Lung (tissue), 12 donors: ENCODE measurements around the gene LDLRAD4. TPM values are rescaled to one million over a fixed set of nuclear protein-coding genes. Genes with fewer than 3 reads are reported as not detected.

Source experiments
- ATAC-seq: fragments of 200-7000 bp; cut with Tn5 transposase; one replicate; pipeline ENCODE4 v1.9.1; 2020; ENCODE audit warnings: moderate number of reproducible peaks; ENCODE audit not compliant: insufficient read depth, low FRiP score
- DNase-seq, 3 donors: peaks; one replicate each; pipeline ENCODE4 v3.0.0-alpha.2; 2013 to 2017
- H3K27ac ChIP-seq, 2 donors: one replicate each; pipeline ENCODE4 v1.5.1; 2013; ENCODE audit warnings: mild to moderate bottlenecking in 2 of 2, moderate library complexity in 2 of 2, control low read depth in 1 of 2, inconsistent platforms in 1 of 2, low read depth in 1 of 2, low read length in 1 of 2
- H3K27me3 ChIP-seq, 3 donors: one replicate each; pipeline ENCODE4 v1.5.1; 2013; ENCODE audit warnings: low read length in 2 of 3; ENCODE audit not compliant: control insufficient read depth in 3 of 3, insufficient read depth in 3 of 3
- H3K36me3 ChIP-seq, 4 donors: one replicate each; pipeline ENCODE4 v1.5.1; 2013; ENCODE audit warnings: low read length in 4 of 4, mild to moderate bottlenecking in 1 of 4, moderate library complexity in 1 of 4; ENCODE audit not compliant: control insufficient read depth in 4 of 4, insufficient read depth in 4 of 4
- H3K4me1 ChIP-seq, 5 donors: one replicate each; pipeline ENCODE4 v1.5.1; 2013; ENCODE audit warnings: low read length in 5 of 5, mild to moderate bottlenecking in 2 of 5, moderate library complexity in 1 of 5; ENCODE audit not compliant: control insufficient read depth in 5 of 5, insufficient read depth in 5 of 5
- H3K4me3 ChIP-seq: one replicate; pipeline ENCODE4 v1.5.1; 2013; ENCODE audit warnings: mild to moderate bottlenecking, control low read depth, moderate library complexity
- H3K9ac ChIP-seq, 2 donors: one replicate each; pipeline ENCODE4 v1.5.1; 2013; ENCODE audit warnings: low read length in 2 of 2, control low read depth in 1 of 2; ENCODE audit not compliant: insufficient read depth in 1 of 2
- H3K9me3 ChIP-seq, 4 donors: one replicate each; pipeline ENCODE4 v1.5.1; 2013; ENCODE audit warnings: low read length in 3 of 4, mild to moderate bottlenecking in 1 of 4, moderate library complexity in 1 of 4; ENCODE audit not compliant: control insufficient read depth in 4 of 4, insufficient read depth in 3 of 4
- CTCF ChIP-seq: IDR thresholded peaks from 2 replicates; pipeline ENCODE4 v1.5.1; 2012; ENCODE audit warnings: mild to moderate bottlenecking; ENCODE audit errors: control extremely low read depth, extremely low read depth
- WGBS, 2 donors: extraction: QIAGEN DNeasy Blood & Tissue Kit; methylation state at CpG; one replicate each; pipeline ENCODE4 v1.1.7; 2013; 5-methylcytosine and 5-hydroxymethylcytosine counted together
- polyA plus RNA-seq, 2 donors: library from polyadenylated mRNA; stranded (reverse); fragments of 200-250 nt; gene quantifications; one replicate each; pipeline ENCODE4 v1.2.1, GENCODE V29; 2013
- total RNA-seq, 2 donors: library from RNA; depleted of rRNA in 1 of 2; stranded (reverse); fragments of >200 nt in 1 of 2; gene quantifications; one replicate each; pipeline ENCODE4 v1.2.1, GENCODE V29; 2014 to 2021
- donor health status: control.
- donor health status: control.
- donor health status: Bipolar disorder and iron deficiency.
- donor health status: healthy.
- donor health status: DM: yes; HTN: yes; CAD: no.

Gene LDLRAD4
- total and polyA plus RNA-seq, 4 donors = 3.2 to 62.4 (median 19.9) TPM

GRCh38 chr18:13300029-13300428 is 81.5 kb downstream of the LDLRAD4 start:
- no peak overlapping the region for H3K4me3 ChIP-seq
- no peak overlapping the region for H3K9ac ChIP-seq
- TF ChIP-seq CTCF = no peak
- H3K27ac ChIP-seq = no peak overlapping the region
- ATAC-seq = no peak
- WGBS, 2 donors = 62% methylated on average over 6 of the region's 6 CpGs
- peaks cover 0 to 2% (median 0%) of the 10 kb centered on the region in 4 donors for H3K9me3 ChIP-seq
- no peaks in the 10 kb centered on the region for H3K36me3 ChIP-seq
- H3K4me1 ChIP-seq = peaks cover 2 to 21% (median 7%) of the 10 kb centered on the region in 5 donors
- no peaks in the 10 kb centered on the region for H3K27me3 ChIP-seq
- DNase-seq = no peak

GRCh38 chr18:13300796-13301195 is 82.2 kb downstream of the LDLRAD4 start:
- Histone ChIP-seq H3K27me3 (no peaks in the 10 kb centered on the region), H3K4me3 (no peak overlapping the region), H3K9me3 (peaks cover 0 to 3% (median 0%) of the 10 kb centered on the region in 4 donors), H3K9ac (no peak overlapping the region), H3K27ac (no peak overlapping the region), H3K4me1 (peaks cover 2 to 21% (median 7%) of the 10 kb centered on the region in 5 donors), H3K36me3 (peaks cover 0 to 5% (median under 1%) of the 10 kb centered on the region in 4 donors)
- no peak for DNase-seq
- no peak for ATAC-seq
- no peak for TF ChIP-seq CTCF
- 92 to 94% methylated on average over 17 of the region's 17 CpGs for WGBS, 2 donors

- WGBS, 2 donors = 46 to 63% methylated on average over 6 of the region's 6 CpGs
- H3K9ac ChIP-seq = no peak overlapping the region
- ATAC-seq = no peak
- peaks cover 0 to 5% (median under 1%) of the 10 kb centered on the region in 4 donors for H3K36me3 ChIP-seq
- no peak for TF ChIP-seq CTCF
- peaks cover 0 to 3% (median 0%) of the 10 kb centered on the region in 4 donors for H3K9me3 ChIP-seq
- DNase-seq = no peak
- no peak overlapping the region for H3K27ac ChIP-seq
- H3K4me1 ChIP-seq = peaks cover 2 to 24% (median 7%) of the 10 kb centered on the region in 5 donors
- no peaks in the 10 kb centered on the region for H3K27me3 ChIP-seq
- no peak overlapping the region for H3K4me3 ChIP-seq
Observed at GRCh38 chr18:13302040-13302439, 83.5 kb downstream of the LDLRAD4 start.
